HG03432 (cell line): ENCODE data around the gene PDSS2.
"Not testable (repeated sequence)": the region's sequence is repeated elsewhere in the genome, so short reads cannot be mapped to it uniquely, and the experiment has no call there.

Experiments used
- ATAC-seq: cut with Tn5 transposase; IDR thresholded peaks from one replicate; pipeline ENCODE4 v1.9.1; 2021; ENCODE audit warnings: mild to moderate bottlenecking, moderate library complexity; ENCODE audit not compliant: unreplicated experiment

Gene PDSS2

DNA sequence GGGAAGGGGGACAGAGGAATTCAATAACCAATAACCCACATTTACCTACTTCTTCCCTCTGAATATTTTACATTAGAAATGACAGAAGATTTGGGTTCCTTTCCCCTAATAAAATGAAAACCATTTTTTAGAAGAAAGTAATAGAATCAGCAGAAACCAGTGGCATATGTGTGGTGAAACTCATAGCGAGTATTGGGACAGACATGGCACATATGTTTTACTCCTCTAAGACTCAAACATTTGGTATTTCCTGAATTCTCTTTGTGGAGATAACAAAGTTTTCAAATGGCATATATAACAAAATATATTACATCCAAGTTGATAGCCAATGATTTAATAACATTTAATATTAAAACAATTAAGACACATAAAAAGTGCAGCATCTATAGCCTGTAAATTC lies 331.2 kb downstream of the PDSS2 start:
- no peak for ATAC-seq

DNA sequence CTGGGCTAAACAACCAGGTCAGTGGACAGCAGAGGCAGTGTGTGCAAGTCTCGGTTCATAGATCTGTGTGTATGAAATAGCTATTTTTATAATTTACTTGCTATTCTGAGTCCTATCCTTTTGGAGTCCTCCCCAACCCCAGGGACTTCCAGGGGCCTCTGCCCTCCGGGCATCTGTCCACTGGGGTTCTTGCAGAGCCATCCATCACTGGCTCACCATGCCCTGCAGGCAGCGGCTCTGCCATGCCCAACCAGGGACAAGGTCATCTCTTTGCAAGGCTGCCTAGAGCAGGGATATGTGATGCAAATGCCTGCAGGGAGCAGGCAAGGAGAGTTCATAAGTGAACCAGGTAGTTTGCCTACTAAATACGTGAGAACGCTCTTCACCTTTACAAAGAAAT lies 333.6 kb downstream of the PDSS2 start:
- ATAC-seq, result no peak

DNA sequence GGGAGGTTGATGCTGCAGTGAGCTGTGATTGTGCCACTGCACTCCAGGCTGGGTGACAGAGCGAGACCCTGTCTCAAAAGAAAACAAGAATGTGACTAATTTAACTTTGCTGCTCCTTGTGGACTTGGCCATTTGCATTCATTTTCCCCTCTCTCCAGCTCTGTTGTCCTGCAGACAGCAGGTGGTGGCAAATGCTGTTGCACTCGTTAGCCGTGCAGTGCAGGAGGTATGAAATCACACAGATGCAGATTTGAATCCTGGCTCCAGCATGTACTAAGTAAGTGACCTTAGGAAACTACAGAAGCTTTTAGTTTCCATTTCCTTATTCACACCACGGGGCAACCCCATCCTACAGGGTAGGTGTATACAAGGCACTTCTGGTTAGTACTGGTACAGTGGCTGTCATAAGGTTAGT lies 334.4 kb downstream of the PDSS2 start:
- ATAC-seq, result peak; percentile 80

DNA sequence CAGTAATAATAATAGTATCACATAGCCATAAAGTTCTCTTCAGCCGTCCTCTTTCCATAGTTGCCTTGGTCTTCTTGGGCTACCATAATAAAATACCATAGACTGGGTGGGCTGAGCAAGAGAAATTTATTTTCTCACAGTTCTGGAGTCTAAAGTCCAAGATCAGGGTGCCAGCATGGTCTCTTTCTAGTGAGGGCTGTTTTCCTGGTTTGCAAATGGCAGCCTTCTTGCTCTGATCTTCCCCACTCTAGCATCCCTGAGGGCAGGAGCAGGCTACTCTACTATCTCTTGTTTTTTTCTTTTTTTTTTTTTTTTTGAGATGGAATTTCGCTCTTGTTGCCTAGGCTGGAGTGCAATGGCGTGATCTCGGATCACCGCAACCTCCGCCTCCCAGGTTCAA lies 335.9 kb downstream of the PDSS2 start:
- no peak for ATAC-seq

DNA sequence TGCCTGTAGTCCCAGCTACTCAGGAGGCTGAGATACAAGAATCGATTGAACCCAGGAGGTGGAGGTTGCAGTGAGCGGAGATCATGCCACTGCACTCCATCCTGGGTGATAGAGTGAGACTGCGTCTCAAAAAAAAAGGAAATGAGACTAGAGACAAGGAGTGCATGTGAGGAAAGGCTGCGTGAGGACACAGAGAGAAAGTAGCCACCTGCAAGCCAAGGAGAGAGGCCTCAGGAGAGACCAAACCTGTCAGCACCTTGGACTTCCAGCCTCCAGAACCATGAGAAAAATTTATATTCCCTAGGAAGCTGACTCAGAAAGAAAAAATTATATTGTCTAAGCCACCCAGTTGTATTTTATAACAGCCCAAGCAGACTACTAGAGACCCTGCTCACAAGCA lies 336.6 kb downstream of the PDSS2 start:
- no peak for ATAC-seq

DNA sequence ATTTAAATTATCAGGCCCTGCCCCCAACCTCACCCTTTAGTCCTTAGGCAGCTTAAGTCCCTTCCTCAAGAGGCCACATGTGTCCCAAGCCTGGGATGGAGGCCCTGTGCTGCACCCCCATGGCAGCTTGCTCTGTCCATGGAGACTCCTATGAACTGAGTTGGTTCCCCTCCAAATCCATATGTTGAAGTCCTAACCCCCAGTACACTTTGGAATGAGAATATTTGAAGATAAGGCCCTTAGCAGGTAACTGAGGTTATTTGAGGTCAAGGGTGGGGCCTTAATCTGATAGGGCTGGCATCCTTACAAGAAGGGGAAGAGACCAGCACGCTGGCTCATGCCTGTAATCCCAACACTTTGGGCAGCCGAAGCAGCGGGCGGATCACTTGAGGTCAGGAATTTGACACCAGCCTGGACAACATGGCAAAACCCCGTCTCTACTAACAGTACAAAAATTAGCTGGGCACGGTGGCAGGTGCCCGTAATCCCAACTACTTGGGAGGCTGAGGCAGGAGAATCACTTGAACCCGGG lies 337.3 kb downstream of the PDSS2 start:
- no peak for ATAC-seq

DNA sequence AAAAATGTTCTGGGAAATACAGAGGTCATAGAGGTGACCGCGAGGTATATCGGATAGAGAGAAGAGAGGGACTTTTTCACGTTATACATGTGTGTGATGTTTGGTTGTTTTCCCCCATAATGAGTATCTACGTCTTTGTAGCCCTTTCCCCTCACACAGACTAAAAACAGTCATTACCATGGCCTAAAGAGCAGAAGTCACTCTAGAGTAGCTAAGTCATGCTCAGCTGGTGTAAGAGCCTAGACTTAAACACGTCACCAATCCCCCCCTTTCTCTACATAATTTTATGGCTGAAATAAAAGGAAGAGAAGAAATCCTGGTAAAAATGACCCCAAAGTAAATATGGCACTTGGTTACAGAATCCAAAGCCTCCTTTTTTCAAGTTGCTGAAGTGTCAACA lies 338.1 kb downstream of the PDSS2 start:
- ATAC-seq, result no peak

DNA sequence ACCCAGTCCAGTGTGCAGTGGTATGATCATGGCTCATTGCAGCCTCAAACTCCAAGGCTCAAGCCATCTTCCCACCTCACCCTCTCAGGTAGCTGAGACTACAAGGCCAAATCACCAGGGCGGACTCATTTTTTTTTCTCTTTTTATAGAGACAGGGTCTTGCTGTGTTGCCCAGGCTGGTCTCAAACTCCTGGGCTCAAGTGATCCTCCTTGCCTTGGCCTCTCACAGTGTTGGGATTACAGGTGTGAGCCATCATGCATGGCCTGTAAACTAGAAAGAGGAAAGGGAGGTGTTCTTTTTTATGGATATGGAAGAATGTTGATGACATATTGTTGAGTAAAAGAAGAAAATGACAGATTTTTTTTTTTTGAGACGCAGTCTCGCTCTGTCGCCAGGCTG lies 339.0 kb downstream of the PDSS2 start:
- ATAC-seq, result no peak

DNA sequence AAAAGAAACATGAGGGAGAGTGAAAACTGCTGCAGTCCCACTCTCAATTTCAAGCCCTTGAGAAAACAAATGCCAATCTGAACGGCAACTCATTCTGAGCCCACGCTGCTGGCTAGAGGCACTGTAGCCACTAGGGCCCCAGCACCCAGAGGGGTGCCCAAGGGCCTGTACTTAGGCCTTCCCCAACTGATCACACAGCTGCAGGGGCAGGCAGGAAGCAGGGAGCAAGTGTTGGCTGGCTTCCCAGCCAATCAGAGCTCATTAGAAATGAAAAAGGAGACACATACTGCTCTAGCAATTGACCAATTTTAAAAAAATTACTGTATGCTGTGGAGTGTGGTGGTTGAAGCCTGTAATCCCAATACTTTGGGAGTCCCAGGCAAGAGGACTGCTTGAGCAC lies 340.4 kb downstream of the PDSS2 start:
- no peak for ATAC-seq

DNA sequence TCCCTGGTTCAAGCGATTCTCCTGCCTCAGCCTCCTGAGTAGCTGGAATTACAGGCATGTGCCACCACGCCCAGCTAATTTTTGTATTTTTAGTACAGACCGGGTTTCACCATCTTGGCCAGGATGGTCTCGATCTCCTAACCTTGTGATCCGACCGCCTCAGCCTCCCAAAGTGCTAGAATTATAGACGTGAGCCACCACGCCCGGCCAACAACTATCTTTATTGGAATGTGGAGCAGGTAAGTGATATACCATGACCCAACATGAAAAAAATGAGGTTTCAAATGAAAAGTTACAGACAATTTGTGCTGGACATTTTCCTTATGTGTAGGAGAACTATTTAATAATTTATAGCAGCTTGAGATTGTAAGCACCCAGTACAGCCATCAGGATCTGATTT lies 340.8 kb downstream of the PDSS2 start:
- ATAC-seq, result not testable (repeated sequence)

DNA sequence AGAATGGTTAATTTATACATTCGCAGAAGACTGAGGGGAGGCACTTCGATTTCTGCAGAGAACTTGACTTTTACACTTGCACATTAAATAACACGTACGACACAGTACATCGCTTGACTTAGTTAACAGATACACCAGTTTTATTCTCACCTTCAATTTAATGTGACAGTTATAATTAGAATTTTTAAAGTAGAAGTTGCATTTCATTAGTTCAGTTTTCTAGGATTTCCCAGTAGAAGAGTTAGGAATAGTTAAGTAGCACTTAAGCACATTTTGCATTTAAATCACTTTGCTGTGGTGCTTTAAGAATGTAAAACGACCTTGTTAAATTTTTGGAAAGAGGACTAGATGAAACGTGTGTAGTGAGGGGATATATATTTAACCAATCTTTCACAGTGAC lies 342.4 kb downstream of the PDSS2 start:
- no peak for ATAC-seq

DNA sequence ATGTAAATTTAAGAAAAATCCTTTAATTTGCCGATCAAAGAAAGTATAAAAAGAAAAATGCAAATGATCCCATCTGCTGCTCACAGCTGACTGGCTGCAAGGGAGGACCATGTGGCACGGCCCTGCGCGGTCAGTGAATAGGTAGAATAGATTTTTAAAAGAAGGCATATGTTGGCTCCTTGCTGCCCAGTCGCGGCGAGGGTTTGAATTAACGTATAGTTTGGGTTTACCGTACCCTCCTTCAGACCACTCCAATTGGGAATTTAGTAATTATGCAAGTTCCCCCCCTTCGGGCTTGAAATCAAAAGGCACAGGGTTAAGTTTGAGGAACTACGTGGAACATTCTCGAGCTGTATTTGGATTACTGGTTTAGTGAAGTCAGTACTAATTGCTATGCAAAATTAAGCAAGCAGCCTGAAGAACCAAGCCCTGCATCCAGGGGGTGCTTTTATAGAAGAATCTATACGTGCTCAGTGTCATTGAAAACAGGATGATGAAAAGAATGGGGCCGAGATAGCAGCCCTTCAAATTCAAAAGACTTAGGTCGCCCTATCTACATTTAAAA lies 343.0 kb downstream of the PDSS2 start:
- ATAC-seq, result no peak

DNA sequence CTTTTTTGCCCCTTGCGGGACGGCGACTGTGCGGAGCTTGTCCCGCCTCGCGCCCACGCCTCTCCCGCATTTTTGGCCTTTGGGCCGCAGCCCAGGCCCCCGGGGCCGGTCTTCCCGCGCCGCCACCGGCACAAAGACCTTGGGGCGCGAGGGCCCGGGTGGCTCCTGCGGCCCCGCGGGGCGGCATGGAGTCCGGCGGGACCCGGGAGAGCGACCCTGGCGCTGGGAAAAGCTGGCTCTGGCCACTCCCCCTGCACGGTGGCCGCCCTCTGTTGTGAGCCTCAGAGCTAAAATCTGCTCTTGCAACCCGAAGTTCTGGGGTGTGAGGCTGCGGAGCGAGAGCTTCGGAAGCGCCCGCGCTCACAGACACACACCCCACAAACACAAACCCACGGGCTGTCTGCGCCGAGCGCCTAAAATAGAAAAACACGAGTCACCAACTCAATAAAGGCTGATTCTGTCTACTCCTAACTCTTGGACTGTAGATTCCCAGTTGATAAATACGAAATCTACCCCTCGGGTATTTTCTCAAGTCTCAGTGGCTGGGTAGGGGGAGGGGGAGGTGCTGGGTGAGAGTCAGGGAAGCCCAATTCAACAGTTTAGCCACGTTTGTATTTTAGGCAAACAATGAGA lies 343.6 kb downstream of the PDSS2 start:
- ATAC-seq, result peak; percentile 27

DNA sequence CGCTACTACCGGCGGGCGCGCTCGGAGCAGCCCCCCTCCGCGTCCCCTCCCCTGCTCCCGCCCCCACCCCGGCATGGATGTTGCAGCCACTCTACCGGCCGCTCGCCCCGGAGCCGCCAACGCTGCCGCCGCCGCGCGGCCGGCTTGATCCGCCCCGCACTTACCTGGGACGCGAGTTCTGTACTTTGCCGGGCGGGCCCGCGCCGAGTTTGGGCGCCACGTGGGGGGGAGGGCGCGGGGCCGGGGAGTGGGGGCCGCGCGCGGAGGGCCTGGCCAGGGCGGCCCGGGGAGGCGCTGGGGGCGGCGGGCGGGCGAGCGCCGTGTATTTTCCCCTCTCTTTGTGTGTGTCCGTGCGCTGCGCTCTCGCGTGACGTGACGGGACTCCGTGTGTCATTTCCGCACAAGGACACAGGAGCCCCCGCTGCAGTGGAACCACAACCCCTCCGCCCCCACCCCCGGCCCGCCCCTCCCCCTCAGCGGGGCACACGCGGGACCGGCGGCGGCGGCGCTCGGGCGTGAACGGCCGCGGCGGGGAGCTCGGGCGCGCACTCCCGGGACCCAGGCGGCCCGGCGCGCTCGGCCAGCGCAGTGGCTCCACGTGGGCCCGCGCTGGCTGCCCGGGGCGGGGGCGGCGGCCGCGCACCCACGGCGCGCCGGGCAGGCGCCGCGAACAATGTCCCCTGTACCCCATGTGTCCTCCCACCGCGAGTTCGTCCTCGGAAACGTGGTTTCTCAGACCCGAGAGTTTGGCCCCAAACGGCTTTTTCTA lies 344.3 kb downstream of the PDSS2 start, which contains the start of gene BEND3:
Gene BEND3, minus strand, starts transcription at position 590 of the 769 bp plus-strand sequence. CDS start 16,230 bp downstream, outside the sequence.
- peak; percentile 29 for ATAC-seq

DNA sequence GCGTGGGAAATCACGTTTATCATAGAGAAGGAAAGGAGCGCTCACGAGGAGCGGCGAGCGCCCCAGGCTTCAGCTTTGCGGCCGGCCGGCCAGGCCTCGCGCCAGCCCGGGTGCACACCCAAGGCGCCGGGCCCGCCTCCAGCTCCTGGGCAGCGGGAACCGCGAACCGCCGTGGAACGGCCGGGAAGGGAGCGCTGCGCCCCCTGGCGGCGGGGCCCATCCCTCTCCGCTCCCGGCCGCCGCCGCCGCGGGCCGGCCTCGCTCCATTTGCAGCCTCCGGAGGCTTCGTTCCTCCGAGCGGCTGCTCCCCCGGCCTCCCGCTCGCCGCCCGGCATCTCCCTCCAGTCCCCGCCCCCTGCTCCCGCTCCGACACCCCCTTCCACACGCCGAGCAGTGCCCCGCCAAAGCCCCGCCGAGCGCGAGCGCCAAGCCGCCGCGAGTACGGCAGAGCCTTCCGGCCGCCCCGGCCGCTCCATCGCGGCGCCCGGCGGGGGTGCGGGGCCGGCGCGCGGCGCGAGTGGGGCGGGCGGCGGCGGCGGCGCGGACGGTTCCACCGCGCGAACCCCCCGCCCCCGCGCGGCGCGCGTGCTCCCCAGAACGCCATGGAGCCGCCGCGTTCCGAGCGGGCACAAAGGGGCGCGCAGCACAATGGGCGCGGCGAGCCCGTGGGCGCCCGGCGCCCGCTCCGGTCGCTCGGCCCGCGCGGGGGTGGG lies 345.0 kb downstream of the PDSS2 start:
- peak; percentile 75 for ATAC-seq

DNA sequence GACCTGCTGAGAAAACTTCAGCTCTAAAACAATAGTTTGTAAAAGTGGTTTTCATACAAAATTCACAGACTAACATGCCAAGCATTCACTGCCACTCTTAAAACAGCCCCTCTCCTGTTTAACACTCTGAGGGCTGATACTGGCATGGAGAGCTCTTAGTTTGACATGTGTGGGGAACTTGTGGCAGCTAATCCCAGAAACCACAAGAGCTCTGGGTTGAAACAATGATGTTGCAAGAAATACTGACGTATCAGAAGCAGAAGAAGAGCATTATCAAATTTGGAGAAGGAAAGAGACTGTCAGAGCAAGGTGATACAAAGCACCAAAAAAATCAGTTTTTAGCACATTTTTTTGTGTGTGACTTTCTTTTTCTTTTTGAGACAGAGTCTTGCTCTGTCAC lies 349.2 kb downstream of the PDSS2 start:
- no peak for ATAC-seq

DNA sequence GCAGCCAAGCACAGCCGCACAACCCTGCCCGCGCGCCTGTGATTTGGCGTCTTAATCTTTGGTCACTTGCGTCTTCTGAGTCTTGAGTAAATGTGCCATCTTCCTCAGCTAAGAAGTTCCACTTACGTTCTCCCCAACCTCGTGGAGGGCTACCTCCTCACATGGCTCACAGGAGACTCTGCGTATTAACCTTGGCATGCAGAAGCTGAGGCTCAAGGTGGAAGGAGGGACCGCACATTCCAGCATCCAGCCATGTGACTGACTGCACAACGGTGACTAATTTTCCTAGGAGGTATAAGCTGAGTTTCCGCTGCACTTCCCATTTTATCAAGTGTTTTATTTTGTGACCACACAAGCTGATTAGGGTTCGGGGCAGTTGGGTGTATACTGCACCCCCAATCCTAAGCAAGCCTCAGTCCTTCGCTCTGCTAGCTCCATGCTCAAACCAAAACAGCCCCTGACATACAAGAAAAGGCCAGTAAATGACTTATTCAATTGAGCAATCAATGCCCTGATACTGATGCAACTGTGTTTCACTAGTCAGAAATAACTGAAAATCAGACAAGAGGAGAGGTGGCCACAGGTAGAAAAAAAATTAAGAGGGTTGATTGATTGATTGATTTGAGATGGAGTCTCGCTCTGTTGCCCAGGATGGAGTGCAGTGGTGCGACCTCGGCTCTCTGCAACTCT lies 351.0 kb downstream of the PDSS2 start:
- ATAC-seq, result no peak

DNA sequence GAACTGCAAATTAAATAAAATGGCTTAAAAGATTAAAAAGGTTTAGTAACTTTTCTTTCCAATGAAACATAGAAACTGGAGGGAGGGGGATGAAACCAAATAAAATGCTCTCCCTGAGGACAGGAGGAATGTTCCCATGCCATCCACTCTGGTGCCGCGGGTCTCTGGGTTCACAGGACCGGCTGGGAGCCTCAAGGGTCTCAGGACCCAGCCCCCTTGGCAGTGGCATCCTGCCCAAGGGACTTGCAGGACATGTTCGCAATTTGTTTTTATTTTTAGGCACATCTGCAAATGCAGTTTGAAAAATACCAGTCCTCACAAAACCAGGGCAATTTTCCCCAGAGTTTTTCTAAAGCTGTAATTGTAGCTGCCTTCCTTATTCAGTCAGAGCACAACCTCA lies 351.6 kb downstream of the PDSS2 start:
- ATAC-seq, result no peak

DNA sequence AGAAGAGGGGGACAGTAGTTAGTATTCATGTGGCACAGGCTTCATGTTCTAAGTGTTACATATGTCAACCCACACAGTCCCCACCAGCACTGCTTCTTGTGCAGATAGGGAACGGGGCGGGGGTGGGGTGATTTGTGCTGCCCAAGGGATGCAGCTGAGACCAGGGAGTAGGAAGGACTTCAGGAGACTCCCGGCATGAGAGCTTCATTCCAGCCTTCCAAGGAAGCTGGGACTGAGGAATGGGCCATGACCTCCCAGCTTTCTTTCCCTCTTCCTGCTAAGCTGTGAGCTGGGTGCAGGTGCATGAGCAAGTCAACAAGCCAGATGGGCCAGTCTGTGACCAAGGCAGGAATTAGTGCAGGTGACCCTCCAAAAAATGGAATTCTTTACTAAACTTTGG lies 353.2 kb downstream of the PDSS2 start:
- no peak for ATAC-seq

DNA sequence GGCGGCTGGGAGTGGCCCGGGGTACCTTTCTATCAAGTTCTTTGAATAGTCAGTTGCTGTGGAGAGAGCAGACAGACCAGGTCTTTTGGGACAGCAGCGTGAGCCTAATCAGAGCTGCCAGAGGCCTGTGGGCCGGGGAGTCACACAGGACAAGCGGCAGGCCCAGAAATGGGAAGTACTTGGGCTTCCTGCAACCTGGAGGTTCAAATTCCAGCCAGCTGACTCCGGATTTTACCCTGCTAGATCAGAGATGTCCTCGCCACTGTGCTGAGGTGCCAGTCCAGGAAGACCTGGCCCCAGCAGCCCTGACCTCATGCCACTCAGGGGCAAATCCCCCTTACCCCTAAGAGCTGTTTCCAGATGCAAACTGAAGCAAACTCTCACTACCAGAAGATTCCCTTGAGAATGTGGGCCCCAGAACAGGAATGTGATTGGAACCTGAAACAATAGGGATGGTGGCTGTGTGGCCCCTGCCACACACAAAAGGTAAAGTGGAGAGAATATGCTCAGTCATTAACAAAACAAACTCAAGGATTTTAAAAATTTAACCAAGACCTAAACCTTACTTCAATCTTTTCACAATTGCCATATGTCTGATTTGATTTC lies 353.8 kb downstream of the PDSS2 start:
- ATAC-seq, result no peak
